ENCODE results near the gene IDH1.

DNA sequence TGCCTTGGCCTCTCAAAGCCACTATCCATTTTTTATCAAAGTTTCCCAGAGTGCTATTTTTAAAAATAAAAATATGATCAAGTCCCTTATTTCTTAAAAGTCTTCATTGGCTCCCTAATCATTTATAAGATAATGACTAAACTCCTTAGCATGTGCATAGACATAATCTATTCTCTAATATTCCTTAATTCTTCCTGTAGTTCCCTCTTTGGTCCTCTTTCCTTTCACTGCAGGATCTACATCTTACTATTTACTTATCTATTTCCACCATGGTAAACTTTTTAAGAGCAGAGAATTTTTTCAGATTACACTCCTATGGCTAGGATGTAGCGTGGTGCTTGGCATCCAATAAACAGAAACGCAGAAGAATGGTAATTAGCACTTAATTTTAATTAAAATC, 19.0 kb downstream of the IDH1 start:
- TF ChIP-seq, protein P1, sequence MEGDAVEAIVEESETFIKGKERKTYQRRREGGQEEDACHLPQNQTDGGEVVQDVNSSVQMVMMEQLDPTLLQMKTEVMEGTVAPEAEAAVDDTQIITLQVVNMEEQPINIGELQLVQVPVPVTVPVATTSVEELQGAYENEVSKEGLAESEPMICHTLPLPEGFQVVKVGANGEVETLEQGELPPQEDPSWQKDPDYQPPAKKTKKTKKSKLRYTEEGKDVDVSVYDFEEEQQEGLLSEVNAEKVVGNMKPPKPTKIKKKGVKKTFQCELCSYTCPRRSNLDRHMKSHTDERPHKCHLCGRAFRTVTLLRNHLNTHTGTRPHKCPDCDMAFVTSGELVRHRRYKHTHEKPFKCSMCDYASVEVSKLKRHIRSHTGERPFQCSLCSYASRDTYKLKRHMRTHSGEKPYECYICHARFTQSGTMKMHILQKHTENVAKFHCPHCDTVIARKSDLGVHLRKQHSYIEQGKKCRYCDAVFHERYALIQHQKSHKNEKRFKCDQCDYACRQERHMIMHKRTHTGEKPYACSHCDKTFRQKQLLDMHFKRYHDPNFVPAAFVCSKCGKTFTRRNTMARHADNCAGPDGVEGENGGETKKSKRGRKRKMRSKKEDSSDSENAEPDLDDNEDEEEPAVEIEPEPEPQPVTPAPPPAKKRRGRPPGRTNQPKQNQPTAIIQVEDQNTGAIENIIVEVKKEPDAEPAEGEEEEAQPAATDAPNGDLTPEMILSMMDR (IDR thresholded peaks at IDR 0.05): no peak
- TF ChIP-seq POLR2A (IDR thresholded peaks at IDR 0.05) (no peak), EP300 (IDR thresholded peaks at IDR 0.05) (no peak)

Data from tibial nerve (tissue), 4 donors.